HG02870 (cell line): ENCODE data around the gene S100A10.

Experiments used
- ATAC-seq: cut with Tn5 transposase; IDR thresholded peaks from one replicate; pipeline ENCODE4 v1.9.1; 2021; ENCODE audit warnings: mild to moderate bottlenecking, moderate library complexity; ENCODE audit not compliant: unreplicated experiment

S100A10 gene

DNA sequence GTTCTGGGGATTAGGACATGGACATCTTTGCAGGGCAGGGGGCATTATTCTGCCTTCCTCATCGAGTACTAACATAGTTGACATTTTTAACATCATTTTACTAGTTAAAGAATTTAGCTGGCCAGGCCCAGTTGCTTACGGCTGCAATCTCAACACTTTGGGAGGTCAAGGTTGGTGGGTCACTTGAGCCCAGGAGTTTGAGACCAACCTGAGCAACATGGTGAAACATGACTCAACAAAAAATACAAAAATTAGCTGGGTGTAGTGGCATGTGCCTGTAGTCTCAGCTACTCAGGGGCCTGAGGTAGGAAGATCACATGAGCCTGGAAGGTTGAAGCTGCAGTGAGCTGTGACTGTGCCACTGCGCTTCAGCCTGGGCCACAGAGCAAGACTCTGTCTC, 54.5 kb downstream of the S100A10 start:
- ATAC-seq: no peak

- no peak for ATAC-seq
Measured at GRCh38 chr1:151936653-151937052, 57.0 kb downstream of the S100A10 start.

- ATAC-seq: no peak
Measured at GRCh38 chr1:151935894-151936602, 57.6 kb downstream of the S100A10 start.

GRCh38 chr1:151935154-151935553, 58.5 kb downstream of the S100A10 start:
- ATAC-seq: no peak

- no peak for ATAC-seq
Measured at GRCh38 chr1:151934048-151934493, 59.6 kb downstream of the S100A10 start.
